ENCODE data around the gene ANG.
A peak's percentile ranks its signal among the peaks of the same experiment; 100 is the strongest.

ANG gene

DNA sequence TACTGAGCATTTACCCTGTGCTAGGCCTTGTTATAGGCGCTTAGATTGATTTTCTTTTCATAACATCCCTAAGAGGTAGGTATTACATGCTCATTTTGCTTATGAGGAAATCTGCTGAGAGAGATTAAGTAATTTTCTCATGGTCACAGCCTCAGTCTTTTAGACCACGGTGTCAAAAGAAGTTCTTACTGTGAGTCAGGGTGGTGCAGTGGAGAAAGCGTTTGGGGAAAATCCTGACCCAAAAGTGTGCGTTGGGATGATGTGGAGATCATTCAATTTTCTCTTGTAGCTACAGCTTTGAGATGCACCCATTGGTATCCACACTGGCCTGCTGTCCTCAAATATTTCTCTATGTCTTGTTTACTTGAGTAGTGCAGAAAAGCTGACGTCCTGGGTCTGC is 8.2 kb downstream of the ANG start:
- Histone ChIP-seq H3K27ac (replicated peaks) (no peak overlapping the region), H3K4me3 (replicated peaks; ENCODE audit: insufficient read depth, low read length) (no peak overlapping the region), H3K27me3 (ENCODE audit: insufficient read depth, poor library complexity, severe bottlenecking) (no peaks in the 10 kb centered on the region)
- DNase-seq (ENCODE audit: low read depth in 1 of 2, low spot score in 1 of 2), result no peak
- no peak for TF ChIP-seq POLR2AphosphoS5 (IDR thresholded peaks at IDR 0.05; ENCODE audit: low read depth)
- no peak for TF ChIP-seq GABPA (IDR thresholded peaks at IDR 0.05; ENCODE audit: low read depth)
- TF ChIP-seq SPI1 (IDR thresholded peaks at IDR 0.05; ENCODE audit: borderline replicate concordance, low read depth), result no peak
- TF ChIP-seq, protein P1, sequence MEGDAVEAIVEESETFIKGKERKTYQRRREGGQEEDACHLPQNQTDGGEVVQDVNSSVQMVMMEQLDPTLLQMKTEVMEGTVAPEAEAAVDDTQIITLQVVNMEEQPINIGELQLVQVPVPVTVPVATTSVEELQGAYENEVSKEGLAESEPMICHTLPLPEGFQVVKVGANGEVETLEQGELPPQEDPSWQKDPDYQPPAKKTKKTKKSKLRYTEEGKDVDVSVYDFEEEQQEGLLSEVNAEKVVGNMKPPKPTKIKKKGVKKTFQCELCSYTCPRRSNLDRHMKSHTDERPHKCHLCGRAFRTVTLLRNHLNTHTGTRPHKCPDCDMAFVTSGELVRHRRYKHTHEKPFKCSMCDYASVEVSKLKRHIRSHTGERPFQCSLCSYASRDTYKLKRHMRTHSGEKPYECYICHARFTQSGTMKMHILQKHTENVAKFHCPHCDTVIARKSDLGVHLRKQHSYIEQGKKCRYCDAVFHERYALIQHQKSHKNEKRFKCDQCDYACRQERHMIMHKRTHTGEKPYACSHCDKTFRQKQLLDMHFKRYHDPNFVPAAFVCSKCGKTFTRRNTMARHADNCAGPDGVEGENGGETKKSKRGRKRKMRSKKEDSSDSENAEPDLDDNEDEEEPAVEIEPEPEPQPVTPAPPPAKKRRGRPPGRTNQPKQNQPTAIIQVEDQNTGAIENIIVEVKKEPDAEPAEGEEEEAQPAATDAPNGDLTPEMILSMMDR (IDR thresholded peaks at IDR 0.05; ENCODE audit: insufficient read depth, low read length), result no peak
- TF ChIP-seq, protein P2, sequence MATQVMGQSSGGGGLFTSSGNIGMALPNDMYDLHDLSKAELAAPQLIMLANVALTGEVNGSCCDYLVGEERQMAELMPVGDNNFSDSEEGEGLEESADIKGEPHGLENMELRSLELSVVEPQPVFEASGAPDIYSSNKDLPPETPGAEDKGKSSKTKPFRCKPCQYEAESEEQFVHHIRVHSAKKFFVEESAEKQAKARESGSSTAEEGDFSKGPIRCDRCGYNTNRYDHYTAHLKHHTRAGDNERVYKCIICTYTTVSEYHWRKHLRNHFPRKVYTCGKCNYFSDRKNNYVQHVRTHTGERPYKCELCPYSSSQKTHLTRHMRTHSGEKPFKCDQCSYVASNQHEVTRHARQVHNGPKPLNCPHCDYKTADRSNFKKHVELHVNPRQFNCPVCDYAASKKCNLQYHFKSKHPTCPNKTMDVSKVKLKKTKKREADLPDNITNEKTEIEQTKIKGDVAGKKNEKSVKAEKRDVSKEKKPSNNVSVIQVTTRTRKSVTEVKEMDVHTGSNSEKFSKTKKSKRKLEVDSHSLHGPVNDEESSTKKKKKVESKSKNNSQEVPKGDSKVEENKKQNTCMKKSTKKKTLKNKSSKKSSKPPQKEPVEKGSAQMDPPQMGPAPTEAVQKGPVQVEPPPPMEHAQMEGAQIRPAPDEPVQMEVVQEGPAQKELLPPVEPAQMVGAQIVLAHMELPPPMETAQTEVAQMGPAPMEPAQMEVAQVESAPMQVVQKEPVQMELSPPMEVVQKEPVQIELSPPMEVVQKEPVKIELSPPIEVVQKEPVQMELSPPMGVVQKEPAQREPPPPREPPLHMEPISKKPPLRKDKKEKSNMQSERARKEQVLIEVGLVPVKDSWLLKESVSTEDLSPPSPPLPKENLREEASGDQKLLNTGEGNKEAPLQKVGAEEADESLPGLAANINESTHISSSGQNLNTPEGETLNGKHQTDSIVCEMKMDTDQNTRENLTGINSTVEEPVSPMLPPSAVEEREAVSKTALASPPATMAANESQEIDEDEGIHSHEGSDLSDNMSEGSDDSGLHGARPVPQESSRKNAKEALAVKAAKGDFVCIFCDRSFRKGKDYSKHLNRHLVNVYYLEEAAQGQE (IDR thresholded peaks at IDR 0.05; ENCODE audit: insufficient replicate concordance, low read depth), result no peak

DNA sequence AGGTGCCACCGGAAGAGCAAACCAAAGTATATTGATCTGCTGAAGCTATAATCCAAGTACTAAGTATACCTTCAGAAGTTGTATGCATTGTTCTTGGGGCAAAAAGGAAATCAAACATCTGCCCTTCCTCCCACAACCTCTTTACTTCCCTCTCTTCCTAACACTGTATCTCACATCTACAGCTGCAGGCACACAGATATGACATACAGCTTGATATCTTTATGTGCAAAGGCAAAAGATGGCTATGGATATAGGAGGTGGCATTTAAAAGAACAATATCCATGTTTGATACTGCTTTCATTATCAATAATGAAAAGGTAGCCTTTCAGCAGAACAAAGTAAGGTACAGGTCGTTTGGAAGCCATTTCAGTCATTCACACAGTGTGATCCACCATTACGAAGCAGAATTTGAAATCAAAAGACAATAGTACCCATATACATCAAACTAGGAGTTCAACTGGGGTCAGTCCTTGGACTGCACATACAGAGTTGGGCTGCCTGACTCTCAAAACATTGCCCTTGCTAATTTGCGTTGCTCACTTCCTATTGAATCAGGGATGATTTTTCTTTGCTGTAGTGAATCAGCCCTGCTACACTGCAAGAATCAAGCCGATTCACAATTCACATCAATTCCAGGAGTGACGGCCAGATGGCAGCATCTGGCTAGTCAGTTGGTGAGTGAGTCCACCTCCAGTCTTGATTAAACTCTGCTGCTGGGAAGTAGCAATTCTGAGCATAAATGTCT is 8.9 kb downstream of the ANG start:
- TF ChIP-seq, protein P2 (IDR thresholded peaks at IDR 0.05; ENCODE audit: insufficient replicate concordance, low read depth), result no peak
- TF ChIP-seq SPI1 (IDR thresholded peaks at IDR 0.05; ENCODE audit: borderline replicate concordance, low read depth), result 0 out of 2 replicates have a peak, but pooled peaks have one; percentile 1
- TF ChIP-seq, protein P1 (IDR thresholded peaks at IDR 0.05; ENCODE audit: insufficient read depth, low read length), result peak; percentile 81
- TF ChIP-seq GABPA (IDR thresholded peaks at IDR 0.05; ENCODE audit: low read depth), result no peak
- TF ChIP-seq POLR2AphosphoS5 (IDR thresholded peaks at IDR 0.05; ENCODE audit: low read depth), result no peak
- H3K27ac ChIP-seq (replicated peaks), result no peak overlapping the region
- H3K4me3 ChIP-seq (replicated peaks; ENCODE audit: insufficient read depth, low read length), result no peak overlapping the region
- peak in 1 of 2 experiments; percentile 72 for DNase-seq (ENCODE audit: low read depth in 1 of 2, low spot score in 1 of 2)
- H3K27me3 ChIP-seq (ENCODE audit: insufficient read depth, poor library complexity, severe bottlenecking), result no peaks in the 10 kb centered on the region

DNA sequence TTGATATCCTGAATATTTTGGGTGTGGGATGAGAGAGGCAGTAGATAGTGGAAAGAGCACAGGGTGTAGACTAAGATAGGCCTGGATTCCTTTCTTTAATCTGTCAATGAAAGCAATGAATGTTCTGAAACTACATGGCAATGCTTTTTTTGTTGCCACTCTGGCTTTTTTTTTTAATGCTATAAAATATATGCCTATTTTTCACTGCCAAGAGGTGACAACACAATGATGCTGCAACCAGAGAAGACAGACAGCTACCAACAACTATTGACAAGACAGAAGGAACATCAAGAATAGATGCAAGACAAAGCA is 9.4 kb downstream of the ANG start:
- DNase-seq (ENCODE audit: low read depth in 1 of 2, low spot score in 1 of 2), result no peak
- no peak for TF ChIP-seq GABPA (IDR thresholded peaks at IDR 0.05; ENCODE audit: low read depth)
- TF ChIP-seq, protein P2 (IDR thresholded peaks at IDR 0.05; ENCODE audit: insufficient replicate concordance, low read depth), result no peak
- TF ChIP-seq, protein P1 (IDR thresholded peaks at IDR 0.05; ENCODE audit: insufficient read depth, low read length), result no peak
- TF ChIP-seq POLR2AphosphoS5 (IDR thresholded peaks at IDR 0.05; ENCODE audit: low read depth), result no peak
- no peak for TF ChIP-seq SPI1 (IDR thresholded peaks at IDR 0.05; ENCODE audit: borderline replicate concordance, low read depth)

More for the DNA sequence above, 9.4 kb downstream of the ANG start:
- no peak overlapping the region for H3K4me3 ChIP-seq (replicated peaks; ENCODE audit: insufficient read depth, low read length)
- no peaks in the 10 kb centered on the region for H3K27me3 ChIP-seq (ENCODE audit: insufficient read depth, poor library complexity, severe bottlenecking)
- H3K27ac ChIP-seq (replicated peaks), result no peak overlapping the region
